ENCODE results near the gene EPS8L1. TPM values are rescaled to one million over a fixed set of nuclear protein-coding genes. Genes with fewer than 3 reads are reported as not detected.

The EPS8L1 gene
- polyA plus RNA-seq, 1 donor (not counting 4 experiments of a cell fraction or from before 2014, with no cell fraction given) = 26.0 TPM

DNA sequence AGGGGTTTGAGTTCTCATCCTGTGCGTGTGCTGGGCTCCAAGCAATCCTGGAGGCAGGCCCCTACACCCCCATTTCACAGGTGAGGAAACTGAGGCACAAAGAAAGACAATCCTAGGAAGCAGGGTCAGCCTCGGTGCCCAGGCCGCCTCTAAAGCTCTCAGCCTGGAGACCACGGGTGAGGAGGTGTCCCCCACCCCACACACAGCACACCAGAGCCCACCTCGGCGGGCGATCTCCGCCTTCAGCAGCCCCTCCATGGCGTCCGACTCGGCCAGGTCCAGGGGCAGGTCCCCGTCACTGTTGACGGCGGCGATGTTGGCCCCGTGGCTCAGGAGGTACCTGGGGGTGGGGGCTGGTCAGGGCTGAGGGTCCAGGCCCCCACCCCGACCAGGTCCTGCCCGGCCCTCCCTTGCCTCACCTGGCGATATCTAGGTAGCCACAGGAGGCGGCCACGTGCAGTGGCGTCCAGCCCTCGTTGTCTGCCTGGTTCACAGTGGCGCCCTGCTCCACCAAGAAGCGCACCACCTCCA is 36.6 kb downstream of the EPS8L1 start:
- Histone ChIP-seq H4K20me1 (ENCODE audit: control insufficient read depth, extremely low read depth, insufficient read depth, low read length) (peaks cover 9% of the 10 kb centered on the region), H3K27me3 (ENCODE audit: control insufficient read depth, extremely low read depth, insufficient read depth, low read length) (no peaks in the 10 kb centered on the region), H3K4me2 (ENCODE audit: control insufficient read depth, extremely low read depth, insufficient read depth, low read depth, low read length) (no peak overlapping the region), H3K36me3 (ENCODE audit: control insufficient read depth in 2 of 2, extremely low read depth in 1 of 2, insufficient read depth in 2 of 2, low read length in 2 of 2) (peaks cover 11 to 15% of the 10 kb centered on the region in 2 experiments), H3K4me3 (ENCODE audit: control insufficient read depth in 2 of 3, extremely low read depth in 1 of 3, insufficient read depth in 2 of 3, low read depth in 1 of 3, low read length in 3 of 3) (no peak overlapping the region), H3K27ac (ENCODE audit: control insufficient read depth, insufficient read depth, low read length) (no peak overlapping the region), H2AFZ (ENCODE audit: control insufficient read depth, low read length) (no peak overlapping the region), H3K9ac (ENCODE audit: control insufficient read depth, extremely low read depth, insufficient read depth, low read length) (no peak overlapping the region), H3K79me2 (ENCODE audit: control insufficient read depth, insufficient read depth, low read length) (peaks cover 68% of the 10 kb centered on the region), H3K9me3 (ENCODE audit: control insufficient read depth, low read depth, low read length) (no peaks in the 10 kb centered on the region), H3K9me1 (ENCODE audit: control insufficient read depth, extremely low read depth, insufficient read depth, low read length) (no peaks in the 10 kb centered on the region), H3K4me1 (ENCODE audit: control insufficient read depth, extremely low read depth, insufficient read depth, low read length) (peaks cover 7% of the 10 kb centered on the region)
- no peak for FAIRE-seq
- DNase-seq (ENCODE audit: low read depth, low spot score) = no peak
- no peak for TF ChIP-seq EZH2 (IDR thresholded peaks at IDR 0.05; ENCODE audit: low read length)
- TF ChIP-seq, protein P1, sequence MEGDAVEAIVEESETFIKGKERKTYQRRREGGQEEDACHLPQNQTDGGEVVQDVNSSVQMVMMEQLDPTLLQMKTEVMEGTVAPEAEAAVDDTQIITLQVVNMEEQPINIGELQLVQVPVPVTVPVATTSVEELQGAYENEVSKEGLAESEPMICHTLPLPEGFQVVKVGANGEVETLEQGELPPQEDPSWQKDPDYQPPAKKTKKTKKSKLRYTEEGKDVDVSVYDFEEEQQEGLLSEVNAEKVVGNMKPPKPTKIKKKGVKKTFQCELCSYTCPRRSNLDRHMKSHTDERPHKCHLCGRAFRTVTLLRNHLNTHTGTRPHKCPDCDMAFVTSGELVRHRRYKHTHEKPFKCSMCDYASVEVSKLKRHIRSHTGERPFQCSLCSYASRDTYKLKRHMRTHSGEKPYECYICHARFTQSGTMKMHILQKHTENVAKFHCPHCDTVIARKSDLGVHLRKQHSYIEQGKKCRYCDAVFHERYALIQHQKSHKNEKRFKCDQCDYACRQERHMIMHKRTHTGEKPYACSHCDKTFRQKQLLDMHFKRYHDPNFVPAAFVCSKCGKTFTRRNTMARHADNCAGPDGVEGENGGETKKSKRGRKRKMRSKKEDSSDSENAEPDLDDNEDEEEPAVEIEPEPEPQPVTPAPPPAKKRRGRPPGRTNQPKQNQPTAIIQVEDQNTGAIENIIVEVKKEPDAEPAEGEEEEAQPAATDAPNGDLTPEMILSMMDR (optimal IDR thresholded peaks at IDR 0.05 in 1 of 3, IDR thresholded peaks at IDR 0.05 in 1 of 3, conservative IDR thresholded peaks at IDR 0.05 in 1 of 3; ENCODE audit: extremely low read depth in 1 of 3, insufficient read depth in 2 of 3, low read length in 3 of 3) = no peak
- dilution Hi-C loops (cut with MboI; ENCODE audit: extremely low pct_ligation_motif_present, low sequenced_read_pairs) = no loop called here

DNA sequence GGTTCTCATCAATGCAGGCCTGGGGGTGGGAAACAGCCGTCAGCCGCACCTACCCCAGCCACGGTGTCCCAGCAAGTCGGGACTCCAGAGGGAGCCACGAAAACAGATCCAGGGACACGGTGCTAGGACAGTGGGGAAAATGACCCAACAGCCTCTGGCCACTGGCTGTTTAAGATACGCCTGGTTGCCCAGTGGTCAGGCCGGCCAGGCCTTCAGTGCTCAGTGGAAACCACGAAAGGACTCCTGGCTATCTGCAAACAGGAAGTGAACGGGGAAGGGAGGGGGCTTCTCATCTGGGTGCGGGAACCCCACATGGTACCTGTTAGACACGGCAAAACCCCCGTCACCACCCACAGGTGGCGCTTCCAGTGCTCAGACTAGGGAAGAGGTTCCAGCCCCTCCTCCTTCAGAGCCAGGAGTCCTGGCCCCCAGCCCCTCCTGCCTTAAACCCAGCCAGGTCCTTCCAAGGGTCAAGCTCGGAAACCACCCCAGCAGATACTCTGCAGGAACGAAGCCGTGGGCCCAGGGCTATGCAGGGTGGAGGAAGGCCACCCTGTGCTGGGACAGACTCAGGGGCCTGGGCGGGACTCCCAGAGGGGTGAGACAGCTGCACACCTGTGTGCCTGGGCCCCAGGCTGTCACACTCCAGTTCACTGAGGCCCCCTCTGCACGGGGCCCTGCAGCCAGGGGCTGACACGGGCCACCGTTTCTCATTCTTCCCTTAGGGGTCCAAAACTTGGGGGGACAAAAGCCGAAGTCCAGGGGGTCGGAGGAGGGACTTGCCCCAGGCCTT is 37.3 kb downstream of the EPS8L1 start:
- Histone ChIP-seq H3K79me2 (ENCODE audit: control insufficient read depth, insufficient read depth, low read length) (peaks cover 68% of the 10 kb centered on the region), H3K9ac (ENCODE audit: control insufficient read depth, extremely low read depth, insufficient read depth, low read length) (no peak overlapping the region), H3K9me3 (ENCODE audit: control insufficient read depth, low read depth, low read length) (no peaks in the 10 kb centered on the region), H3K4me1 (ENCODE audit: control insufficient read depth, extremely low read depth, insufficient read depth, low read length) (peaks cover 7% of the 10 kb centered on the region), H3K36me3 (ENCODE audit: control insufficient read depth in 2 of 2, extremely low read depth in 1 of 2, insufficient read depth in 2 of 2, low read length in 2 of 2) (peaks cover 11 to 15% of the 10 kb centered on the region in 2 experiments), H3K4me2 (ENCODE audit: control insufficient read depth, extremely low read depth, insufficient read depth, low read depth, low read length) (no peak overlapping the region), H2AFZ (ENCODE audit: control insufficient read depth, low read length) (no peak overlapping the region), H3K9me1 (ENCODE audit: control insufficient read depth, extremely low read depth, insufficient read depth, low read length) (no peaks in the 10 kb centered on the region), H3K4me3 (ENCODE audit: control insufficient read depth in 2 of 3, extremely low read depth in 1 of 3, insufficient read depth in 2 of 3, low read depth in 1 of 3, low read length in 3 of 3) (no peak overlapping the region), H4K20me1 (ENCODE audit: control insufficient read depth, extremely low read depth, insufficient read depth, low read length) (peaks cover 9% of the 10 kb centered on the region), H3K27me3 (ENCODE audit: control insufficient read depth, extremely low read depth, insufficient read depth, low read length) (no peaks in the 10 kb centered on the region), H3K27ac (ENCODE audit: control insufficient read depth, insufficient read depth, low read length) (peak overlapping the region; percentile 8)
- DNase-seq (ENCODE audit: low read depth, low spot score) (no peak), FAIRE-seq (no peak)
- no peak for TF ChIP-seq EZH2 (IDR thresholded peaks at IDR 0.05; ENCODE audit: low read length)
- TF ChIP-seq, protein P1 (optimal IDR thresholded peaks at IDR 0.05 in 1 of 3, IDR thresholded peaks at IDR 0.05 in 1 of 3, conservative IDR thresholded peaks at IDR 0.05 in 1 of 3; ENCODE audit: extremely low read depth in 1 of 3, insufficient read depth in 2 of 3, low read length in 3 of 3) = no peak
- dilution Hi-C loops (cut with MboI; ENCODE audit: extremely low pct_ligation_motif_present, low sequenced_read_pairs) = no loop called here

Measured in keratinocyte (primary cell).